GM23248 (cell line): ENCODE results near the gene SPATS2.

Experiments
- EZH2 ChIP-seq: fragments of 200-600 bp; sonication (generic); IDR thresholded peaks from 2 replicates; pipeline ENCODE4 v1.6.1; 2018; ENCODE audit warnings: antibody characterized with exemption, mild to moderate bottlenecking; ENCODE audit not compliant: insufficient read depth, poor library complexity, severe bottlenecking
- EZH2phosphoT487 ChIP-seq: fragments of 200-600 bp; sonication (generic); IDR thresholded peaks from 2 replicates; pipeline ENCODE4 v1.6.1; 2018; ENCODE audit warnings: antibody characterized with exemption, moderate library complexity, mild to moderate bottlenecking, low read depth; ENCODE audit not compliant: insufficient read depth

- no peak for TF ChIP-seq EZH2
- TF ChIP-seq EZH2phosphoT487, result no peak
Observed at GRCh38 chr12:49565406-49566265, 198.4 kb downstream of the SPATS2 start.
